WTC11 (cell line): ENCODE data around the gene BACH2.

Experiments
- FOXP1 ChIP-seq: sonication (generic); formaldehyde crosslinking; IDR thresholded peaks from 2 replicates; pipeline ENCODE4 v1.8.0; 2022; ENCODE audit warnings: missing genetic modification reagents, mild to moderate bottlenecking, moderate library complexity, borderline replicate concordance
- TCF7 ChIP-seq: sonication (generic); formaldehyde crosslinking; IDR thresholded peaks from 2 replicates; pipeline ENCODE4 v1.8.0; 2022; ENCODE audit warnings: mild to moderate bottlenecking, low read depth, missing genetic modification reagents, moderate library complexity
- ZNF232 ChIP-seq: sonication (generic); formaldehyde crosslinking; IDR thresholded peaks from 2 replicates; pipeline ENCODE4 v1.8.0; 2022; ENCODE audit warnings: mild to moderate bottlenecking, missing genetic modification reagents
- TF ChIP-seq, protein P1 (sequence below): fragments of 200-600 bp; IDR thresholded peaks from 2 replicates; pipeline ENCODE4 v1.8.0; 2022; ENCODE audit warnings: antibody characterized with exemption
- TF ChIP-seq, protein P2 (sequence below): sonication (generic); formaldehyde crosslinking; conservative IDR thresholded peaks from 2 replicates; pipeline ENCODE4 v1.8.1; 2022; ENCODE audit warnings: mild to moderate bottlenecking, missing genetic modification reagents
- TF ChIP-seq, protein P3 (sequence below): sonication (generic); formaldehyde crosslinking; IDR thresholded peaks from 2 replicates; pipeline ENCODE4 v1.8.1; 2022; ENCODE audit warnings: low read depth, missing genetic modification reagents, borderline replicate concordance
- TF ChIP-seq, protein P4 (sequence below): sonication (generic); formaldehyde crosslinking; IDR thresholded peaks from 2 replicates; pipeline ENCODE4 v1.8.1; 2022; ENCODE audit warnings: mild to moderate bottlenecking, missing genetic modification reagents, moderate library complexity, borderline replicate concordance

DNA sequence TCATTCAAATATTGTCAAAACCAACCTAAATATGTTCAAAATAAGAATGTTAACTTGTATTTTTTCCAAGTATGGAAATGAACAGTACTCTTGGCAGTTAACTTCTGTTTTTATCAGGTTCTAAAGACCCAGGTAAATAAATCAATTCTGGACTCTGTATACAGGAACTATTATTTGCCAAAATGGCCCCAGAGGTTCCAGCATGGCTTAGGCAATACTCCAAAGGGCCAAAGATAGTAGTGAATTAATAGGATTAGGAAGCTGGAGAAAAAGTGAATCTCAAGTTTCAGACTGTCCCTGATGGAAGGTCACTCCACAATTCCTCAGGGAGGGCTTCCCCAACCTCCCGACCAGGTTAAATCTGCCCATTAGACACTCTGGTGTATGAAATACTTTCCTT, 6.7 kb downstream of the BACH2 start:
- TF ChIP-seq, protein P1, sequence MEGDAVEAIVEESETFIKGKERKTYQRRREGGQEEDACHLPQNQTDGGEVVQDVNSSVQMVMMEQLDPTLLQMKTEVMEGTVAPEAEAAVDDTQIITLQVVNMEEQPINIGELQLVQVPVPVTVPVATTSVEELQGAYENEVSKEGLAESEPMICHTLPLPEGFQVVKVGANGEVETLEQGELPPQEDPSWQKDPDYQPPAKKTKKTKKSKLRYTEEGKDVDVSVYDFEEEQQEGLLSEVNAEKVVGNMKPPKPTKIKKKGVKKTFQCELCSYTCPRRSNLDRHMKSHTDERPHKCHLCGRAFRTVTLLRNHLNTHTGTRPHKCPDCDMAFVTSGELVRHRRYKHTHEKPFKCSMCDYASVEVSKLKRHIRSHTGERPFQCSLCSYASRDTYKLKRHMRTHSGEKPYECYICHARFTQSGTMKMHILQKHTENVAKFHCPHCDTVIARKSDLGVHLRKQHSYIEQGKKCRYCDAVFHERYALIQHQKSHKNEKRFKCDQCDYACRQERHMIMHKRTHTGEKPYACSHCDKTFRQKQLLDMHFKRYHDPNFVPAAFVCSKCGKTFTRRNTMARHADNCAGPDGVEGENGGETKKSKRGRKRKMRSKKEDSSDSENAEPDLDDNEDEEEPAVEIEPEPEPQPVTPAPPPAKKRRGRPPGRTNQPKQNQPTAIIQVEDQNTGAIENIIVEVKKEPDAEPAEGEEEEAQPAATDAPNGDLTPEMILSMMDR = no peak
- TF ChIP-seq FOXP1 (CRISPR knock-in tag) = no peak
- TF ChIP-seq, protein P2, sequence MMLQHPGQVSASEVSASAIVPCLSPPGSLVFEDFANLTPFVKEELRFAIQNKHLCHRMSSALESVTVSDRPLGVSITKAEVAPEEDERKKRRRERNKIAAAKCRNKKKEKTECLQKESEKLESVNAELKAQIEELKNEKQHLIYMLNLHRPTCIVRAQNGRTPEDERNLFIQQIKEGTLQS (CRISPR knock-in tag) = no peak
- TF ChIP-seq, protein P3, sequence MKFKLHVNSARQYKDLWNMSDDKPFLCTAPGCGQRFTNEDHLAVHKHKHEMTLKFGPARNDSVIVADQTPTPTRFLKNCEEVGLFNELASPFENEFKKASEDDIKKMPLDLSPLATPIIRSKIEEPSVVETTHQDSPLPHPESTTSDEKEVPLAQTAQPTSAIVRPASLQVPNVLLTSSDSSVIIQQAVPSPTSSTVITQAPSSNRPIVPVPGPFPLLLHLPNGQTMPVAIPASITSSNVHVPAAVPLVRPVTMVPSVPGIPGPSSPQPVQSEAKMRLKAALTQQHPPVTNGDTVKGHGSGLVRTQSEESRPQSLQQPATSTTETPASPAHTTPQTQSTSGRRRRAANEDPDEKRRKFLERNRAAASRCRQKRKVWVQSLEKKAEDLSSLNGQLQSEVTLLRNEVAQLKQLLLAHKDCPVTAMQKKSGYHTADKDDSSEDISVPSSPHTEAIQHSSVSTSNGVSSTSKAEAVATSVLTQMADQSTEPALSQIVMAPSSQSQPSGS (CRISPR knock-in tag) = no peak
- TF ChIP-seq, protein P4, sequence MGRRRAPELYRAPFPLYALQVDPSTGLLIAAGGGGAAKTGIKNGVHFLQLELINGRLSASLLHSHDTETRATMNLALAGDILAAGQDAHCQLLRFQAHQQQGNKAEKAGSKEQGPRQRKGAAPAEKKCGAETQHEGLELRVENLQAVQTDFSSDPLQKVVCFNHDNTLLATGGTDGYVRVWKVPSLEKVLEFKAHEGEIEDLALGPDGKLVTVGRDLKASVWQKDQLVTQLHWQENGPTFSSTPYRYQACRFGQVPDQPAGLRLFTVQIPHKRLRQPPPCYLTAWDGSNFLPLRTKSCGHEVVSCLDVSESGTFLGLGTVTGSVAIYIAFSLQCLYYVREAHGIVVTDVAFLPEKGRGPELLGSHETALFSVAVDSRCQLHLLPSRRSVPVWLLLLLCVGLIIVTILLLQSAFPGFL (CRISPR knock-in tag) = no peak
- no peak for TF ChIP-seq ZNF232 (CRISPR knock-in tag)
- TF ChIP-seq TCF7 (CRISPR knock-in tag) = no peak
